CD14-positive monocyte (primary cell): ENCODE measurements around the gene ATP10D. TPM values are rescaled to one million over a fixed set of nuclear protein-coding genes. Genes with fewer than 3 reads are reported as not detected.
A peak's percentile ranks its signal among the peaks of the same experiment; 100 is the strongest.

ENCODE experiments used
- DNase-seq, 3 donors: peaks; one replicate each; pipeline ENCODE4 v3.0.0-alpha.2; 2011 to 2022
- H2AFZ ChIP-seq: 2 replicates; pipeline ENCODE4 v1.6.0; 2012; ENCODE audit warnings: mild to moderate bottlenecking, low read depth, low read length, inconsistent platforms; ENCODE audit not compliant: insufficient read depth, poor library complexity, severe bottlenecking
- H3K27ac ChIP-seq, 2 donors: 1 replicate in 1 of 2; 2 replicates in 1 of 2; pipeline ENCODE4 v1.5.1; 2012 to 2013; ENCODE audit warnings: low read length in 2 of 2, control low read depth in 1 of 2, inconsistent platforms in 1 of 2, low read depth in 1 of 2, mild to moderate bottlenecking in 1 of 2
- H3K27me3 ChIP-seq, 2 donors: one replicate each; pipeline versions ENCODE4 v1.6.0 to v1.6.1; 2011 to 2013; ENCODE audit warnings: low read length in 2 of 2; ENCODE audit not compliant: control insufficient read depth in 2 of 2, insufficient read depth in 2 of 2
- H3K36me3 ChIP-seq, 2 donors: replicated peaks in 1 of 2; 1 replicate in 1 of 2; 2 replicates in 1 of 2; pipeline versions ENCODE4 v1.5.1 to v1.6.1; 2012 to 2013; ENCODE audit warnings: low read length in 2 of 2, control low read depth in 1 of 2, inconsistent platforms in 1 of 2, mild to moderate bottlenecking in 1 of 2; ENCODE audit not compliant: insufficient read depth in 2 of 2, control insufficient read depth in 1 of 2
- H3K4me1 ChIP-seq, 2 donors: 1 replicate in 1 of 2; 2 replicates in 1 of 2; pipeline versions ENCODE4 v1.5.1 to v1.6.1; 2012 to 2013; ENCODE audit warnings: low read length in 2 of 2, control low read depth in 1 of 2, inconsistent platforms in 1 of 2, mild to moderate bottlenecking in 1 of 2, moderate library complexity in 1 of 2; ENCODE audit not compliant: insufficient read depth in 2 of 2, control insufficient read depth in 1 of 2
- H3K4me2 ChIP-seq: replicated peaks from 2 replicates; pipeline ENCODE3; 2012; ENCODE audit warnings: low read length, moderate library complexity, mild to moderate bottlenecking; ENCODE audit not compliant: poor library complexity, severe bottlenecking; ENCODE audit errors: extremely low read depth
- H3K4me3 ChIP-seq, 3 experiments: fragments of 200-600 bp in 1 of 3; sonication (generic) in 1 of 3; replicated peaks in 1 of 3; 1 replicate in 2 of 3; 2 replicates in 1 of 3; pipeline ENCODE4 v1.5.1; 2011 to 2013; ENCODE audit warnings: low read length in 3 of 3, mild to moderate bottlenecking in 3 of 3, control low read depth in 2 of 3, low read depth in 2 of 3, inconsistent platforms in 1 of 3, moderate library complexity in 1 of 3
- H3K79me2 ChIP-seq: 2 replicates; pipeline ENCODE4 v1.6.0; 2012; ENCODE audit warnings: mild to moderate bottlenecking, control low read depth, inconsistent platforms, low read length, moderate library complexity; ENCODE audit not compliant: insufficient read depth
- H3K9ac ChIP-seq: 2 replicates; pipeline ENCODE4 v1.6.0; 2017; ENCODE audit warnings: low read length, mild to moderate bottlenecking; ENCODE audit not compliant: insufficient read depth, poor library complexity, severe bottlenecking
- H3K9me3 ChIP-seq, 2 donors: replicated peaks in 1 of 2; 1 replicate in 1 of 2; 2 replicates in 1 of 2; pipeline versions ENCODE4 v1.5.1 to v1.6.1; 2012 to 2013; ENCODE audit warnings: low read length in 2 of 2, control low read depth in 1 of 2; ENCODE audit not compliant: control insufficient read depth in 1 of 2, insufficient read depth in 1 of 2
- H4K20me1 ChIP-seq: 2 replicates; pipeline ENCODE4 v1.6.0; 2012; ENCODE audit warnings: mild to moderate bottlenecking, low read length, control low read depth, moderate library complexity; ENCODE audit not compliant: insufficient read depth
- H3K27ac Mint-ChIP-seq, 7 donors: one replicate each; pipeline ENCODE4 v1.8.0; 2020; ENCODE audit warnings: mild to moderate bottlenecking in 7 of 7, mixed read lengths in 7 of 7, moderate library complexity in 6 of 7, inconsistent platforms in 2 of 7
- H3K27me3 Mint-ChIP-seq, 3 donors: one replicate each; pipeline ENCODE4 v1.8.0; 2021 to 2022; ENCODE audit warnings: low read depth in 3 of 3, mild to moderate bottlenecking in 3 of 3, mixed read lengths in 3 of 3, moderate library complexity in 3 of 3, inconsistent platforms in 1 of 3
- H3K36me3 Mint-ChIP-seq, 2 donors: one replicate each; pipeline ENCODE4 v1.8.0; 2020; ENCODE audit warnings: mixed read lengths in 2 of 2, inconsistent platforms in 1 of 2, mild to moderate bottlenecking in 1 of 2
- H3K4me1 Mint-ChIP-seq: one replicate; pipeline ENCODE4 v1.8.0; 2020; ENCODE audit warnings: mild to moderate bottlenecking, mixed read lengths
- H3K4me3 Mint-ChIP-seq, 2 donors: one replicate each; pipeline ENCODE4 v1.8.0; 2020; ENCODE audit warnings: mild to moderate bottlenecking in 2 of 2, mixed read lengths in 2 of 2, moderate library complexity in 1 of 2
- H3K9me3 Mint-ChIP-seq, 7 donors: one replicate each; pipeline ENCODE4 v1.8.0; 2020 to 2022; ENCODE audit warnings: mixed read lengths in 7 of 7, mild to moderate bottlenecking in 6 of 7, moderate library complexity in 6 of 7, inconsistent platforms in 2 of 7
- CTCF ChIP-seq: fragments of 200-600 bp; IDR thresholded peaks from one replicate; pipeline ENCODE4 v1.8.0; 2022; ENCODE audit warnings: antibody characterized with exemption, mild to moderate bottlenecking
- WGBS: methylation state at CpG from one replicate; pipeline ENCODE4 v1.1.5; 2013; ENCODE audit warnings: missing lambda C conversion rate; ENCODE audit not compliant: insufficient coverage; 5-methylcytosine and 5-hydroxymethylcytosine counted together
- intact Hi-C, 2 donors: fragments of 100-400 bp; cut with micrococcal nuclease; formaldehyde crosslinking; loops; one replicate each; pipeline versions ENCODE4 v1.15.0 to v1.15.1; 2023
- polyA plus RNA-seq, 3 donors: library from polyadenylated mRNA; depleted of rRNA in 1 of 3; unstranded in 2 of 3; stranded (reverse) in 1 of 3; fragments of 300-500 nt in 2 of 3; fragments of >200 nt in 1 of 3; fragmentation: Illumina TruSeq in 2 of 3; gene quantifications; 1 replicate in 2 of 3; 2 replicates in 1 of 3; pipeline ENCODE4 v1.2.3, GENCODE V29; 2012 to 2021

Gene ATP10D
- polyA plus RNA-seq, 3 donors: 8.4 to 16.9 (median 14.1) TPM

- H3K36me3 ChIP-seq: no peaks in the 10 kb centered on the region
- no peaks in the 10 kb centered on the region for H3K9me3 ChIP-seq
- H3K4me3 Mint-ChIP-seq: peak overlapping the region; percentile 17 to 87
- H3K27me3 Mint-ChIP-seq: no peaks in the 10 kb centered on the region
- peak overlapping the region; percentile 53 for H3K4me2 ChIP-seq
- peak overlapping the region in 1 of 2 donors; percentile 77 for H3K27ac ChIP-seq
- peak overlapping the region; percentile 69 to 90 (median 82) for H3K27ac Mint-ChIP-seq
- H4K20me1 ChIP-seq: no peaks in the 10 kb centered on the region
- no peaks in the 10 kb centered on the region for H3K36me3 Mint-ChIP-seq
- TF ChIP-seq CTCF: no peak
- H3K4me3 ChIP-seq: peak overlapping the region in 1 of 3 experiments; percentile 11
- intact Hi-C loops: loop anchor here in 1 of 2 donors (10.0 kb wide), 1 partner anchor 552 kb away; no protein-coding TSS in a partner anchor
- peaks cover 17% of the 10 kb centered on the region for H3K79me2 ChIP-seq
- peak; percentile 70 to 89 (median 89) for DNase-seq
- no peaks in the 10 kb centered on the region for H3K9me3 Mint-ChIP-seq
- no peak overlapping the region for H3K9ac ChIP-seq
- no CpG with 5 or more reads among the region's 4 CpGs for WGBS
- H3K27me3 ChIP-seq: no peaks in the 10 kb centered on the region
- peaks cover 31% of the 10 kb centered on the region for H3K4me1 Mint-ChIP-seq
- peaks cover 35 to 47% of the 10 kb centered on the region in 2 donors for H3K4me1 ChIP-seq
- no peak overlapping the region for H2AFZ ChIP-seq
Measured at GRCh38 chr4:47482326-47482725, 2.7 kb upstream of the ATP10D start.

GRCh38 chr4:47483745-47484144, 1.3 kb upstream of the ATP10D start:
- Mint-ChIP-seq H3K27ac (peak overlapping the region in 4 of 7 donors; percentile 98 to 100 (median 100)), H3K4me1 (peaks cover 31% of the 10 kb centered on the region), H3K36me3 (no peaks in the 10 kb centered on the region), H3K4me3 (no peak overlapping the region), H3K9me3 (no peaks in the 10 kb centered on the region), H3K27me3 (no peaks in the 10 kb centered on the region)
- WGBS: 100% methylated on average over 1 of the region's 3 CpGs
- Histone ChIP-seq H3K27ac (peak overlapping the region in 1 of 2 donors; percentile 97), H3K4me2 (no peak overlapping the region), H3K79me2 (peaks cover 30% of the 10 kb centered on the region), H3K9ac (no peak overlapping the region), H3K4me1 (peaks cover 38 to 52% of the 10 kb centered on the region in 2 donors), H2AFZ (peak overlapping the region; percentile 78), H3K36me3 (no peaks in the 10 kb centered on the region), H3K4me3 (no peak overlapping the region), H3K9me3 (peaks cover 0 to 2% of the 10 kb centered on the region in 2 donors), H3K27me3 (no peaks in the 10 kb centered on the region), H4K20me1 (no peaks in the 10 kb centered on the region)
- intact Hi-C loops: loop anchor here in 1 of 2 donors (2.0 to 10.0 kb wide), 2 partner anchors 21 to 551 kb away; partner anchors contain the start of gene COMMD8
- DNase-seq: no peak
- TF ChIP-seq CTCF: no peak
